ENCODE results near the gene SLC17A9.

SLC17A9 gene

DNA sequence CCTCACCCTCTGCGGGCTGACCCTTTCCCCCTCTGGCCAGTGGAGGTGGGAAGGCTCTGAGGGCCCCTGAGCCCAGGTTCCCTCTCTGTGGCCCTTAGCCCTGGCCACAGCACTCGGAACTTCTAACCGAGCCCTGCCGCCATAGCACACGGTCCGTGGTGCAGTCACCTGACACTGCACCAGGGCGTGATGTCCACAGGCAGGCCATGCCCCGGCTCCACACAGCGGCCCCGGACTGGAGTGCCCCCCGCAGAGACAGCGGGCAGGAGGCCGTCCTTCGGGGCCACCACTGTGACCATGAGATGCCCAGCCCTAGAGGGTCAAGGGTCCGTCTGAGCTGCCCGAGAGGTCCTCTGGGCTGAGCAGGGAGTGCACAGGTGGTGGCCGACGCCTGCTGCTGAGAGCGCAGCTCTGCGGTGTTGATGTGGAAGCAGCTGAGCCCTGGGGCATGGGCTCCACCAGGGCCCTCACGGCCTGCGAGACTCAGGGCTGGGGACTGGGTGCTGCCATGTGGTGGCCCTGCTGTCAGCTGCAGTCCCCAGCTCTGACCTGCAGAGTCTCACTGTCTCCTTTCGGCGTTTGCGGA, 65.4 kb downstream of the SLC17A9 start:
- no peak for DNase-seq
- in situ Hi-C loops (cut with HindIII; ENCODE audit: low pct_ligation_motif_present, low pct_unique_long_range_greater_than_20kb, low sequenced_read_pairs), result no loop called here
